RCC 7860 (cell line): ENCODE measurements around the gene CIAO2A.

Source experiments
- DNase-seq: peaks from one replicate; pipeline ENCODE4 v3.0.0-alpha.2; 2015; ENCODE audit warnings: low spot score
- FAIRE-seq: peaks from 2 replicates; lab custom pipeline; 2012; peaks lifted over from hg19 to GRCh38; lab: Jason Lieb, UNC

CIAO2A gene

DNA sequence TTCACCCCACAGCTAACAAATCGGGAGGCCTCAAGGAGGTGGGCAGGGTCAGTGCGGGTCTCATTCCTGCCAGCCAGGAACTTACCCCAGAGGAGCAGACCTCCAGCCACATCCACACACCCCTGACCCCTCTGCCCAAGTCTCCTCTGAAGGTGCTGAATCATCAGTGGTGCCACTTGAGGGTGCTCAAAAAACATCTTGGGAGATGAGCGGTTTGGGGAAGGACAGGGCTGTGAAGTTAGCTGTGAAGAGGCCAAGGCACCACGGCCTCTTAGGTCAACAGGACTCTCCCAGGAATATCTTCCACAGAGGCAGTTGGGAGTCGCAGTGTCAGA, 48.6 kb downstream of the CIAO2A start:
- no peak for FAIRE-seq

DNA sequence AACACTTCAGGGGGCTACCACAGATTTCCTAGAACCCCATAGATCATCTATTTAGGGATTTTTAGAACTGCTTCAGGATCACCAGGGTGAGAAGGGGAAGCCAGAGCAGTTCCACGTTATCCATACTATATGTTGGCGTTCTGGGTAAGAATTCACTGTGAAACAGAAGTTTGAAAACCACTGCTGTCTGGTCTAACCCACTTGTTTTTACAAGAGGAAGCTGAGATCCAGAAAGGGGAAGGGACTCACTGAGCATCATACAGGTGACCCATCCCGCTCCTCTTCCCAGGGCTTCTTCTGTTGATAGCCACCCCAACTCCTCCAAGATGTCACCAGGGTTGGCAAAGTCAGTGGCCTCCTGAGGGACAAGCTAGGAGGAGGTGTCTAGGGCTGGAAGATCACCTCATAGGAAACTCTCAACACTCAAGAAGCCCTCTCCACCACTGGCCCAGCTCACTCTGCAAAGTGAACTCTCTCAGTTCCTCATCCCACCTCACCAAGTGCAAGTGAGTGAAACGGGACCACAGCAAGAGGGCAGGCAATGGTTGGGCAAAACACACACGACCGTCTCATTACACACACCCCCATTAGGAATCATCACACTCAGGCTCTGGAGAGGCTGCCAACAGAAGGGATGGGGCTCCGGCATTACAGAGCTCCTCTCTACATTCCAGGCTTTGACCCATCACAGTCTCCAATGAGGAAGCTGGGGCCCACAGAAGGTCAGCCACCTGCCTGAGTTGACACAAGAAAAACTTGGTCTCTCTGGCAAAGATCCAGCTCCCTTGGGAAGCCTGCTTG, 49.1 kb downstream of the CIAO2A start:
- no peak for DNase-seq
- no peak for FAIRE-seq

More for the DNA sequence above, 48.6 kb downstream of the CIAO2A start:
- DNase-seq = no peak

DNA sequence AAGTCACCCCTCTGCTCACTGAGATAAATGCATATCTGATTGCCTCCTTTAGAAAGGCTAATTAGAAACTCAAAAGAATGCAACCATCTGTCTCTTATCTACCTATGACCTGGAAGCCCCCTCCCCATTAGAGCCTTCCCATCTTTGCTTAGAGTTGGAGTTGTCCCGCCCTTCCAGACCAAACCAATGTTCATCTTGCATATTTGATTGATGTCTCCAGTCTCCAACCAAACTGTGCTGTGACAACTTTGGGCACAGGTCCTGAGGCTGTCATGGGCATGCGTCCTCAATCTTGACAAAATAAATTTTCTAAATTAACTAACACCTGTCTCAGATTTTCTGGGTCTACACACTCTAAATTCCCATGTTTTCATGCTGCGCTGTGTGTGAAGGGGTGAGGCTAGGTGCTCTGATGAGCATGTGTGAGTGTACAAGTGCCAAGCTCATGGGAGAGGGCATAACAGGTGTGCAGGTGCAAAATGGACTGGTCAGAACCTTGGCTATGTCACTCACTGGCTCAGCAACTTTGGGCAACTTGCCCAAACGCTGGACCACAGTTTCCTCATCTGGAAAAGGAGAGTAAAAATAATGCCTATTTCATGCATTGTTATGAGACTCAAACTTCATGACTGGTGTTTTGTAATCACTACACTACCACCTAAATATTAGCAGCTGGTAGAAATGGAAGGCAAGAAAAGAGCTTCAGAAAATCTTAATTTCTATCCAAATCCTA, 54.6 kb downstream of the CIAO2A start:
- no peak for DNase-seq
- FAIRE-seq = no peak

GRCh38 chr15:64037966-64038365, 55.7 kb downstream of the CIAO2A start:
- no peak for DNase-seq
- no peak for FAIRE-seq

- DNase-seq (no peak), FAIRE-seq (no peak)
Measured at GRCh38 chr15:64037116-64037515, 56.5 kb downstream of the CIAO2A start.

DNA sequence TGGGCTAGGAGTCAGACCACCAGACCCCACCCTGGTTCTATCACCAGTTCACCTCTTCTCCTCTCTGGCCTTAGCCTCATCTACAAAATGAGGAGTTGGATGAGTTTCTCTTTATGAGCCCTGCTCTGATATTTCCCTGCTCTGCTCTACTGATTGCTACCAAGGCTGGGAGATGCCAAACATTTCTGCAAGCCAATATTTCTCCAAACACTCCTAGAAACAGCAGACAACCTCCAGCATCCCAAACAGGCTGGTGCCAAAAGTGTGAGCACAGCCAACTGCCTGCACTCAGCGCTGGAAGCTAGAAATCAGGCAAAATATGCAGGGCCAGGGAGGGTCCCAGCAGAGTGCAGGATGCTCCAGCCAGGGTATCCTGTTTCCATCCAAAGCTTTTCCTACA, 58.1 kb downstream of the CIAO2A start:
- FAIRE-seq (no peak), DNase-seq (no peak)

DNA sequence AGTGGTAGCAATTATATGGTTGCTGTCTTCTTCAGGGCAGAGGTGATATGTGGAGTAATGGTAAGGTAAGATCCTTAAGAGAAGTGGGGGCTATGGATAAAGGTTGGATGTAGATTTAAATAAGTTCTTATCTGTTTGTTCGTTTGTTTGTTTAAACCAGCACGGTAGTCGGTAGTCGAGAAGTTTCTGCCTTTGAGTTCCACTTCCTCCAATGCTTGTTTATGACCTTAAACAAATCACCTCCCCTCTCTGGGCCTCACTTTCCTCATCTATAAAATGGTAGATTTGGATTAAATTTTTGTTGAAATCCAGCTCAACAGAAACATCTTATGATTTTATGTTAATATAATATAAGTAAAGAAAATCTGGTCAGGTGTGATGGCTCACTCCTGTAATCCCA, 59.1 kb downstream of the CIAO2A start:
- FAIRE-seq = no peak

GRCh38 chr15:64032329-64032728, 61.3 kb downstream of the CIAO2A start:
- FAIRE-seq (no peak), DNase-seq (no peak)

More for the DNA sequence above, 59.1 kb downstream of the CIAO2A start:
- DNase-seq = no peak

- DNase-seq (no peak), FAIRE-seq (no peak)
Measured at GRCh38 chr15:64030123-64030522, 63.5 kb downstream of the CIAO2A start.

- DNase-seq (no peak), FAIRE-seq (no peak)
Measured at GRCh38 chr15:64029633-64030032, 64.0 kb downstream of the CIAO2A start.

DNA sequence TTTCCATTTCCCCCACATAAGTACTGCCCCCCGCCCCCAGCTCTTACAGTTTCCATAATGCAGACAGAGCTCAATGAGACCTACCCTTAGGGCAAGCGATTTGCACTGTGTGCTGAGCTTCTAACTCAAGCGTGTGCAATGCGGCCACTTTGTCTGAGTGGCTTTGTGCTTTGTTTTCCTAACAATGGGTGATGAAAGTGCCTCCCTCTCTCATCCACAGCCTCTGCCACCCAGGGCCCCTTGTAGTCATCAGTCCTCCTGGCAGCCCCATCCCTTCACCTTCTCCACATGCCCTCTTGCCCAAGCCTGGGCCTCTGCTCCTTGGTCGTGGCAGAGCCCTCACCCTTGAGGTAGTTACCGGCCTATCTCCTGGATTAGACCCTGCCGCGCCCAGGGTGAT, 64.5 kb downstream of the CIAO2A start:
- FAIRE-seq = no peak
- DNase-seq = no peak

- FAIRE-seq (no peak), DNase-seq (no peak)
Measured at GRCh38 chr15:64026591-64026990, 67.0 kb downstream of the CIAO2A start.

DNA sequence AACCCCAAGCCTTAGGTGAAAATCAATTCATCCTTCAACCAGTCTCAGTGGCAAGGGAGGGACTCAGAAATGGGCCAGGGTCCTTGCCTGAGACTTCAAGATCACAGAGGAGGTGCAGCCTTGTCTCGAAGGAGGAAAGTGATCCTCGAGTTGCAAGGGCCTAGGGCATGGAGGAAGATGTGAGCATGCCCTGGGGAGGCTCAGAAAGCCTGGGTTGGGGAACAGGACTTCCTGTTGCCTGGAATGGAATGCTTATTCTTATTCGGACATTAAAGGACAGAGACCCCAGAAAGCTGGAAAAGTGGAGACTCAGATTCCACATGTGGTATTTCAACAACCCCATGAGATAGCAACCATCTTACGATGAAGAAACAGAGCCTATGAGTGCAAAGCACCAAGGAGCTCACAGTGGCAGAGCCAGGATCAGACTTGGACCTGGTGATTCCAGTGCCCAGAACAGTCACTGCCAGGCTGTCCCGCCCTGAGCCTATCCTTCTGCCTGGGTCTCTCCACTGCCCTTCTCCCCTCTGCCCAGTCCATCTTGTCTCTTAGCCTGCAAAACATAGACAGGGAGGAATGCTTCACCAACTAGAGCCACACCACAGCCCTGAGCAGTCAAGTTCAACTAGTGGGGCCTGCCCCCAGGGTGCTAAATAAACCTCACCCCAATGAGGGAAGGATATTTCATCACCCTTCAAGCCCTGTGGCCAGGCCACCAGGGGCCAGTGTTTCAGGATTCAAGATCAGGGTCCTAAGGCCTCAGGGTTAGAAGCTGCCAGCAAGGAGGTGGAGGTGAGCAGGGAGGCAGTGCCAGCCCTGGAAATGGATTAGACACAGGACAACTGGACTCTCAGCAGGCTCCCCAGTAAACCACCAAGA, 69.2 kb downstream of the CIAO2A start:
- FAIRE-seq (no peak), DNase-seq (no peak)

GRCh38 chr15:64023220-64023619, 70.4 kb downstream of the CIAO2A start:
- FAIRE-seq (no peak), DNase-seq (no peak)

DNA sequence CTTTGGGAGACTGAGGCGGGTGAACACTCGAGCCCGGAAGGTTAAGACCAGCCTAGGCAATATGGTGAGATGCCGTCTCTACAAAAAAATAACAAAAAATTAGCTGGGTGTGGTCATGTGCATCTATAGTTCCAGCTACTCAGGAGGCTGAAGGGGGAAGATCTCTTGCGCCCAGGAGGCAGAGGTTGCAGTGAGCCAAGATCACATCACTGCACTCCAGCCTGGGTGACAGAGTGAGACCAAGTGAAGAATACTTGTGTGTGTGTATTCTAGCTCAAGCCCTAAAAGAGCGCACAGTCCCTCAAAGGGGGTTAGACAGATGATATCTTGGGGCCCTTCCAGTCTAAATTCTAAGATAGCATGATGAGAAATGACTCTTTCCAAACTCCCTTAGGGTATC, 71.1 kb downstream of the CIAO2A start:
- FAIRE-seq (no peak), DNase-seq (no peak)
